Tibial artery (tissue), 4 donors: ENCODE measurements around the gene RPS2.

Source experiments
- DNase-seq, 2 donors: peaks; one replicate each; pipeline ENCODE4 v3.0.0-alpha.2; 2019
- H3K27ac ChIP-seq, 2 donors: fragments of 200-600 bp; sonication (generic) in 1 of 2; 1 replicate in 1 of 2; 2 replicates in 1 of 2; pipeline ENCODE4 v1.5.1; 2018 to 2019; ENCODE audit warnings: mild to moderate bottlenecking in 1 of 2
- H3K27me3 ChIP-seq, 2 donors: fragments of 200-600 bp; sonication (generic) in 1 of 2; one replicate each; pipeline versions ENCODE4 v1.5.1 to v1.6.0; 2016 to 2019
- H3K36me3 ChIP-seq, 3 donors: fragments of 200-600 bp; sonication (generic) in 2 of 3; one replicate each; pipeline ENCODE4 v1.5.1; 2016 to 2019; ENCODE audit warnings: mild to moderate bottlenecking in 2 of 3
- H3K4me1 ChIP-seq, 4 donors: fragments of 200-600 bp; sonication (generic) in 2 of 4; 1 replicate in 3 of 4; 2 replicates in 1 of 4; pipeline ENCODE4 v1.5.1; 2016 to 2019
- H3K4me3 ChIP-seq, 2 donors: fragments of 200-600 bp; sonication (generic) in 1 of 2; 1 replicate in 1 of 2; 2 replicates in 1 of 2; pipeline ENCODE4 v1.5.1; 2018 to 2019; ENCODE audit warnings: mild to moderate bottlenecking in 2 of 2
- H3K9me3 ChIP-seq, 3 donors: fragments of 200-600 bp; sonication (generic) in 1 of 3; one replicate each; pipeline ENCODE4 v1.5.1; 2016 to 2019
- intact Hi-C: fragments of 100-400 bp; cut with DNase I; formaldehyde crosslinking; loops from one replicate; pipeline ENCODE4 v1.15.0; 2023; ENCODE audit warnings: low total_unique reads
- TF ChIP-seq, protein P1 (sequence below), 2 experiments: fragments of 200-600 bp in 1 of 2; fragments of 450-650 bp in 1 of 2; IDR thresholded peaks; one replicate each; pipeline ENCODE4 v1.5.1; 2017 to 2019; ENCODE audit warnings: antibody characterized with exemption in 2 of 2, mild to moderate bottlenecking in 1 of 2, moderate library complexity in 1 of 2

Gene RPS2

GRCh38 chr16:2004795-2005517 is 40.3 kb upstream of the RPS2 start:
- H3K36me3 ChIP-seq: peaks cover 31 to 44% (median 35%) of the 10 kb centered on the region in 3 donors
- TF ChIP-seq, protein P1, sequence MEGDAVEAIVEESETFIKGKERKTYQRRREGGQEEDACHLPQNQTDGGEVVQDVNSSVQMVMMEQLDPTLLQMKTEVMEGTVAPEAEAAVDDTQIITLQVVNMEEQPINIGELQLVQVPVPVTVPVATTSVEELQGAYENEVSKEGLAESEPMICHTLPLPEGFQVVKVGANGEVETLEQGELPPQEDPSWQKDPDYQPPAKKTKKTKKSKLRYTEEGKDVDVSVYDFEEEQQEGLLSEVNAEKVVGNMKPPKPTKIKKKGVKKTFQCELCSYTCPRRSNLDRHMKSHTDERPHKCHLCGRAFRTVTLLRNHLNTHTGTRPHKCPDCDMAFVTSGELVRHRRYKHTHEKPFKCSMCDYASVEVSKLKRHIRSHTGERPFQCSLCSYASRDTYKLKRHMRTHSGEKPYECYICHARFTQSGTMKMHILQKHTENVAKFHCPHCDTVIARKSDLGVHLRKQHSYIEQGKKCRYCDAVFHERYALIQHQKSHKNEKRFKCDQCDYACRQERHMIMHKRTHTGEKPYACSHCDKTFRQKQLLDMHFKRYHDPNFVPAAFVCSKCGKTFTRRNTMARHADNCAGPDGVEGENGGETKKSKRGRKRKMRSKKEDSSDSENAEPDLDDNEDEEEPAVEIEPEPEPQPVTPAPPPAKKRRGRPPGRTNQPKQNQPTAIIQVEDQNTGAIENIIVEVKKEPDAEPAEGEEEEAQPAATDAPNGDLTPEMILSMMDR (IDR thresholded peaks at IDR 0.05): no peak
- H3K4me3 ChIP-seq: no peak overlapping the region
- no peaks in the 10 kb centered on the region for H3K27me3 ChIP-seq
- intact Hi-C loops: no loop called here
- no peaks in the 10 kb centered on the region for H3K9me3 ChIP-seq
- peaks cover 0 to 55% (median 52%) of the 10 kb centered on the region in 4 donors for H3K4me1 ChIP-seq
- H3K27ac ChIP-seq: no peak overlapping the region
- no peak for DNase-seq

- Histone ChIP-seq H3K27ac (no peak overlapping the region), H3K27me3 (no peaks in the 10 kb centered on the region), H3K4me3 (no peak overlapping the region), H3K4me1 (peaks cover 0 to 54% (median 50%) of the 10 kb centered on the region in 4 donors), H3K36me3 (peaks cover 40 to 53% (median 45%) of the 10 kb centered on the region in 3 donors), H3K9me3 (no peaks in the 10 kb centered on the region)
- intact Hi-C loops: no loop called here
- peak; percentile 77 to 85 for DNase-seq
- TF ChIP-seq, protein P1 (IDR thresholded peaks at IDR 0.05): peak; percentile 71 to 81
Measured at GRCh38 chr16:2003827-2004641, 39.4 kb upstream of the RPS2 start.

GRCh38 chr16:2003231-2003826 is 38.7 kb upstream of the RPS2 start:
- H3K9me3 ChIP-seq: no peaks in the 10 kb centered on the region
- H3K4me1 ChIP-seq: peaks cover 0 to 49% (median 44%) of the 10 kb centered on the region in 4 donors
- DNase-seq: no peak
- no peak overlapping the region for H3K27ac ChIP-seq
- H3K27me3 ChIP-seq: no peaks in the 10 kb centered on the region
- intact Hi-C loops: no loop called here
- H3K36me3 ChIP-seq: peaks cover 47 to 60% (median 52%) of the 10 kb centered on the region in 3 donors
- no peak overlapping the region for H3K4me3 ChIP-seq
- TF ChIP-seq, protein P1 (IDR thresholded peaks at IDR 0.05): no peak

DNA sequence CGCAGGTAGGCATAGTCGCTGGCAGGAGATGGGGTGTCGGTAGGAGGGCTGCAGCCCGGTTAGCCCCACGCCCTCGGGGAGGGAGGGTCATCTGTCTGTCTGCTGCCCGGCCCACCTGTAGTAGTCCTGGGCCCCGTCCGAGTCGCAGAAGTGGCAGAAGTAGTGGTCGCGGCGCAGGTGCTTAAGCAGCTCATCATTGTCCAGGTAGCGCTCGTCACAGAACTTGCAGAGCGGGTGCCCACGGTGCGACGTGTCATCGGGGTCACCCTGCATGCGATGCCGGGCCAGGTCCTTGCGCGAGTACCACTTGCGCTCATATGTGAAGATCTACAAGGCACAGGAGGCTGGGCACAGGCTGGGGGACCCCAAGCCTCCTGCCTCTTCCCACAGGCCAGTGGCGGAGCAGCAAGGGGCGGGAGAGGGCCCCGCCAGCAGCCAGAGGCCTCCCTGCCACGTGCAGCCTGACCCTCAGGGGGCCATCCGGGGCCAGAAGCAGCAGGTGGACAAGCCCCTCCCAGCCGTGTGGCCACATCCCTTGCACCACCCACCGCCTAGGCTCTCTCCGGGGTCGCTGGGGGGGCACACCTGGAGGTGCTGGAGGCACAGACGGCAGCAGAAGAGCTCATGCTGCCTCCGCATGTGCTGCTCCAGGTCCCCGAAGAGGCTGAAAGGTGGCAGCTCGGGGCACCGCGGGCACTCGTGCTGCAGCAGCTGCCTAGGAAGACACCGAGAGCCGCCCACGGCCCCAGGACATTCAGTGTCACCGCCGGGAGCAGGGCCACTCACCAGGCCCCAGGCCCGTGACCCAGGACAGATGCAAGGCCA is 38.0 kb upstream of the RPS2 start:
- H3K4me3 ChIP-seq: no peak overlapping the region
- intact Hi-C loops: no loop called here
- TF ChIP-seq, protein P1 (IDR thresholded peaks at IDR 0.05): no peak
- H3K27ac ChIP-seq: no peak overlapping the region
- peaks cover 0 to 42% (median 36%) of the 10 kb centered on the region in 4 donors for H3K4me1 ChIP-seq
- no peak for DNase-seq
- H3K36me3 ChIP-seq: peaks cover 53 to 67% (median 59%) of the 10 kb centered on the region in 3 donors
- H3K27me3 ChIP-seq: no peaks in the 10 kb centered on the region
- H3K9me3 ChIP-seq: no peaks in the 10 kb centered on the region
